Keratinocyte (primary cell): ENCODE results near the gene KRT84. TPM values are rescaled to one million over a fixed set of nuclear protein-coding genes. Genes with fewer than 3 reads are reported as not detected.

Experiments
- DNase-seq: peaks from one replicate; pipeline ENCODE4 v3.0.0-alpha.2; 2011; ENCODE audit warnings: low read depth, missing footprints, low spot score
- FAIRE-seq: peaks from 2 replicates; lab custom pipeline; 2011; peaks lifted over from hg19 to GRCh38; lab: Jason Lieb, UNC
- H2AFZ ChIP-seq: 2 replicates; pipeline ENCODE4 v1.6.0; 2012; ENCODE audit warnings: low read length, control low read depth, inconsistent platforms; ENCODE audit not compliant: control insufficient read depth
- H3K27ac ChIP-seq: 2 replicates; pipeline ENCODE4 v1.5.1; 2011; ENCODE audit warnings: low read length; ENCODE audit not compliant: control insufficient read depth, insufficient read depth
- H3K27me3 ChIP-seq: 3 replicates; pipeline ENCODE4 v1.6.0; 2011; ENCODE audit warnings: low read length; ENCODE audit not compliant: control insufficient read depth, insufficient read depth; ENCODE audit errors: extremely low read depth
- H3K36me3 ChIP-seq, 2 experiments: 2 replicates in 1 of 2; 3 replicates in 1 of 2; pipeline ENCODE4 v1.5.1; 2011; ENCODE audit warnings: low read length in 2 of 2, mild to moderate bottlenecking in 1 of 2; ENCODE audit not compliant: control insufficient read depth in 2 of 2, insufficient read depth in 2 of 2; ENCODE audit errors: extremely low read depth in 1 of 2
- H3K4me1 ChIP-seq: 3 replicates; pipeline ENCODE4 v1.5.1; 2011; ENCODE audit warnings: low read length; ENCODE audit not compliant: control insufficient read depth, insufficient read depth; ENCODE audit errors: extremely low read depth
- H3K4me2 ChIP-seq: 3 replicates; pipeline ENCODE4 v1.6.0; 2011; ENCODE audit warnings: low read depth, low read length; ENCODE audit not compliant: control insufficient read depth, insufficient read depth; ENCODE audit errors: extremely low read depth
- H3K4me3 ChIP-seq, 3 experiments: fragments of 200-600 bp in 1 of 3; sonication (generic) in 1 of 3; 2 replicates in 2 of 3; 3 replicates in 1 of 3; pipeline ENCODE4 v1.5.1; 2011 to 2016; ENCODE audit warnings: low read length in 3 of 3, mild to moderate bottlenecking in 3 of 3, control low read depth in 2 of 3, inconsistent platforms in 1 of 3, low read depth in 1 of 3, mixed read lengths in 1 of 3, mixed run types in 1 of 3, moderate library complexity in 1 of 3; ENCODE audit not compliant: control insufficient read depth in 2 of 3, insufficient read depth in 2 of 3; ENCODE audit errors: extremely low read depth in 1 of 3
- H3K79me2 ChIP-seq: 2 replicates; pipeline ENCODE4 v1.6.0; 2012; ENCODE audit warnings: low read length; ENCODE audit not compliant: control insufficient read depth, insufficient read depth
- H3K9ac ChIP-seq: 3 replicates; pipeline ENCODE4 v1.6.0; 2011; ENCODE audit warnings: low read length; ENCODE audit not compliant: control insufficient read depth, insufficient read depth; ENCODE audit errors: extremely low read depth
- H3K9me1 ChIP-seq: 3 replicates; pipeline ENCODE4 v1.6.0; 2011; ENCODE audit warnings: low read length; ENCODE audit not compliant: control insufficient read depth, insufficient read depth; ENCODE audit errors: extremely low read depth
- H3K9me3 ChIP-seq: 2 replicates; pipeline ENCODE4 v1.5.1; 2012; ENCODE audit warnings: low read depth, low read length; ENCODE audit not compliant: control insufficient read depth
- H4K20me1 ChIP-seq: 3 replicates; pipeline ENCODE4 v1.6.0; 2011; ENCODE audit warnings: low read length; ENCODE audit not compliant: control insufficient read depth, insufficient read depth; ENCODE audit errors: extremely low read depth
- CTCF ChIP-seq, 3 experiments: IDR thresholded peaks in 1 of 3; conservative IDR thresholded peaks in 1 of 3; optimal IDR thresholded peaks in 1 of 3; 2 replicates in 2 of 3; 3 replicates in 1 of 3; pipeline versions ENCODE3 to v1.5.1; 2011; ENCODE audit warnings: low read length in 3 of 3, mild to moderate bottlenecking in 3 of 3, moderate library complexity in 2 of 3, control low read depth in 1 of 3, inconsistent platforms in 1 of 3; ENCODE audit not compliant: insufficient read depth in 2 of 3; ENCODE audit errors: extremely low read depth in 1 of 3
- EZH2 ChIP-seq: IDR thresholded peaks from one replicate; pipeline ENCODE4 v1.6.1; 2012; ENCODE audit warnings: inconsistent platforms, mild to moderate bottlenecking, low read length, moderate library complexity
- dilution Hi-C: fragments of 300-500 bp; cut with MboI; formaldehyde crosslinking; loops from one replicate; pipeline ENCODE4 v1.7.0; 2020; ENCODE audit warnings: low sequenced_read_pairs; ENCODE audit not compliant: extremely low pct_ligation_motif_present
- polyA plus RNA-seq, 5 experiments: library from polyadenylated mRNA; depleted of rRNA in 3 of 5; stranded (reverse) in 3 of 5; stranded (forward) in 1 of 5; unstranded in 1 of 5; fragments of >200 nt; gene quantifications; 1 replicate in 1 of 5; 2 replicates in 3 of 5; 3 replicates in 1 of 5; pipeline versions ENCODE4 v1.2.1 to v1.2.3, GENCODE V29; 2011 to 2012; ENCODE audit warnings: missing spikeins in 2 of 5, low read depth in 1 of 5, low replicate concordance in 1 of 5

The KRT84 gene
- polyA plus RNA-seq, 1 donor (not counting 4 experiments of a cell fraction or from before 2014, with no cell fraction given), result 0.10 TPM

- peak; percentile 49 for FAIRE-seq
- Histone ChIP-seq H3K9ac (no peak overlapping the region), H3K4me2 (no peak overlapping the region), H3K9me1 (no peaks in the 10 kb centered on the region), H3K4me1 (peaks cover 29% of the 10 kb centered on the region), H3K27me3 (no peaks in the 10 kb centered on the region), H3K79me2 (no peaks in the 10 kb centered on the region), H4K20me1 (no peaks in the 10 kb centered on the region), H3K9me3 (no peaks in the 10 kb centered on the region), H3K36me3 (no peaks in the 10 kb centered on the region), H3K27ac (no peak overlapping the region), H3K4me3 (no peak overlapping the region), H2AFZ (no peak overlapping the region)
- no peak for TF ChIP-seq EZH2
- no peak for TF ChIP-seq CTCF (optimal IDR thresholded peaks at IDR 0.05 in 1 of 3, IDR thresholded peaks at IDR 0.05 in 1 of 3, conservative IDR thresholded peaks at IDR 0.05 in 1 of 3; ENCODE audit: extremely low read depth in 1 of 3, insufficient read depth in 2 of 3, low read length in 3 of 3)
- dilution Hi-C loops, result no loop called here
- DNase-seq, result no peak
Measured at GRCh38 chr12:52414936-52415335, 29.5 kb upstream of the KRT84 start.

- DNase-seq (no peak), FAIRE-seq (no peak)
- no peak overlapping the region for H3K4me2 ChIP-seq
- H3K79me2 ChIP-seq, result no peaks in the 10 kb centered on the region
- no peak overlapping the region for H2AFZ ChIP-seq
- TF ChIP-seq EZH2, result no peak
- peak in 1 of 3 experiments; percentile 8 for TF ChIP-seq CTCF (optimal IDR thresholded peaks at IDR 0.05 in 1 of 3, IDR thresholded peaks at IDR 0.05 in 1 of 3, conservative IDR thresholded peaks at IDR 0.05 in 1 of 3; ENCODE audit: extremely low read depth in 1 of 3, insufficient read depth in 2 of 3, low read length in 3 of 3)
- no peaks in the 10 kb centered on the region for H3K36me3 ChIP-seq
- H3K4me3 ChIP-seq, result no peak overlapping the region
- no peak overlapping the region for H3K27ac ChIP-seq
- H3K9me1 ChIP-seq, result no peaks in the 10 kb centered on the region
- dilution Hi-C loops, result no loop called here
- H3K9ac ChIP-seq, result no peak overlapping the region
- H3K4me1 ChIP-seq, result peaks cover 19% of the 10 kb centered on the region
- H3K27me3 ChIP-seq, result no peaks in the 10 kb centered on the region
- no peaks in the 10 kb centered on the region for H3K9me3 ChIP-seq
- H4K20me1 ChIP-seq, result no peaks in the 10 kb centered on the region
Measured at GRCh38 chr12:52413782-52414345, 28.4 kb upstream of the KRT84 start.
